IMR-90 (cell line): Measurements from ENCODE around the gene ALDH5A1. TPM values are rescaled to one million over a fixed set of nuclear protein-coding genes. Genes with fewer than 3 reads are reported as not detected.

ENCODE experiments used
- ATAC-seq: fragments of 200-7000 bp; cut with Tn5 transposase; 2 replicates; pipeline ENCODE4 v1.9.1; 2020; ENCODE audit warnings: low read depth, mild to moderate bottlenecking, moderate library complexity
- BruUV-seq: library from RNA; stranded (reverse); fragments of 400-500 nt; replicated peaks from 2 replicates; lab custom pipeline; 2021; lab: Mats Ljungman, UMichigan
- CTCF ChIA-PET: fragments of 300-600 bp; formaldehyde crosslinking; extraction: SDS; loops from one replicate; lab custom pipeline; 2021; ENCODE audit warnings: antibody characterized with exemption; lab: Yijun Ruan, JAX
- POLR2A ChIA-PET: fragments of 300-600 bp; sonication (Branson Sonifier 250); formaldehyde crosslinking; loops from one replicate; lab custom pipeline; 2022; ENCODE audit warnings: antibody characterized with exemption; ENCODE audit not compliant: unreplicated experiment; lab: Charles Lee
- DNase-seq: peaks from one replicate; pipeline ENCODE4 v3.0.0; 2013
- H2AFZ ChIP-seq: replicated peaks from 2 replicates; pipeline ENCODE3; 2013; ENCODE audit warnings: low read length, mild to moderate bottlenecking; ENCODE audit not compliant: poor library complexity
- H2AK5ac ChIP-seq: 2 replicates; pipeline ENCODE4 v1.6.1; 2013; ENCODE audit warnings: low read depth, low read length, inconsistent platforms
- H2AK9ac ChIP-seq: replicated peaks from 2 replicates; pipeline ENCODE3; 2013; ENCODE audit warnings: mild to moderate bottlenecking, low read depth, low read length, moderate library complexity; ENCODE audit not compliant: poor library complexity
- H2BK120ac ChIP-seq: 2 replicates; pipeline ENCODE4 v1.6.1; 2013; ENCODE audit warnings: low read depth, low read length, inconsistent platforms
- H2BK15ac ChIP-seq: 3 replicates; pipeline ENCODE4 v1.6.1; 2013; ENCODE audit warnings: low read depth, low read length, inconsistent platforms
- H2BK20ac ChIP-seq: 2 replicates; pipeline ENCODE4 v1.6.1; 2013; ENCODE audit warnings: low read depth, mild to moderate bottlenecking, inconsistent platforms, low read length, moderate library complexity
- H2BK5ac ChIP-seq: 2 replicates; pipeline ENCODE4 v1.6.1; 2013; ENCODE audit warnings: mild to moderate bottlenecking, low read depth, low read length, inconsistent platforms; ENCODE audit not compliant: poor library complexity, severe bottlenecking
- H3K14ac ChIP-seq: replicated peaks from 2 replicates; pipeline ENCODE4 v1.6.1; 2013; ENCODE audit warnings: low read depth, low read length, inconsistent platforms
- H3K18ac ChIP-seq: 2 replicates; pipeline ENCODE4 v1.6.1; 2013; ENCODE audit warnings: low read depth, low read length, control low read depth
- H3K23ac ChIP-seq: 2 replicates; pipeline ENCODE4 v1.6.1; 2013; ENCODE audit warnings: low read depth, low read length, inconsistent platforms
- H3K27ac ChIP-seq: 2 replicates; pipeline ENCODE4 v1.5.1; 2013; ENCODE audit warnings: mild to moderate bottlenecking, control low read depth, low read length; ENCODE audit not compliant: insufficient read depth
- H3K27me3 ChIP-seq: 2 replicates; pipeline ENCODE4 v1.6.1; 2013; ENCODE audit warnings: low read length; ENCODE audit not compliant: control insufficient read depth, insufficient read depth
- H3K36me3 ChIP-seq: 2 replicates; pipeline ENCODE4 v1.6.1; 2013; ENCODE audit warnings: low read length, mixed read lengths; ENCODE audit not compliant: control insufficient read depth, insufficient read depth
- H3K4ac ChIP-seq: 2 replicates; pipeline ENCODE4 v1.6.1; 2013; ENCODE audit warnings: low read depth, low read length, inconsistent platforms
- H3K4me1 ChIP-seq: 2 replicates; pipeline ENCODE4 v1.6.1; 2013; ENCODE audit warnings: low read length, mixed read lengths; ENCODE audit not compliant: control insufficient read depth, insufficient read depth
- H3K4me2 ChIP-seq: 2 replicates; pipeline ENCODE4 v1.6.1; 2013; ENCODE audit warnings: low read depth, mild to moderate bottlenecking, control low read depth, low read length, moderate library complexity
- H3K4me3 ChIP-seq: 2 replicates; pipeline ENCODE4 v1.5.1; 2013; ENCODE audit warnings: low read depth, mild to moderate bottlenecking, control low read depth, low read length, moderate library complexity; ENCODE audit not compliant: insufficient read depth
- H3K56ac ChIP-seq: 2 replicates; pipeline ENCODE4 v1.6.1; 2013; ENCODE audit warnings: low read length, inconsistent platforms; ENCODE audit not compliant: insufficient read depth; ENCODE audit errors: extremely low read depth
- H3K79me1 ChIP-seq, 2 experiments: 2 replicates each; pipeline ENCODE4 v1.6.1; 2013; ENCODE audit warnings: low read length in 2 of 2, inconsistent platforms in 1 of 2, low read depth in 1 of 2
- H3K9ac ChIP-seq: 2 replicates; pipeline ENCODE4 v1.6.1; 2013; ENCODE audit warnings: low read depth, low read length, control low read depth
- H3K9me1 ChIP-seq: 2 replicates; pipeline ENCODE4 v1.6.1; 2013; ENCODE audit warnings: low read length, inconsistent platforms; ENCODE audit not compliant: insufficient read depth
- H3K9me3 ChIP-seq: 2 replicates; pipeline ENCODE4 v1.6.1; 2013; ENCODE audit warnings: low read length; ENCODE audit not compliant: control insufficient read depth, insufficient read depth
- H4K20me1 ChIP-seq: 2 replicates; pipeline ENCODE4 v1.6.1; 2013; ENCODE audit warnings: low read length, inconsistent platforms; ENCODE audit not compliant: insufficient read depth
- H4K5ac ChIP-seq: 2 replicates; pipeline ENCODE4 v1.6.1; 2013; ENCODE audit warnings: mild to moderate bottlenecking, low read depth, low read length, control low read depth
- H4K8ac ChIP-seq, 2 experiments: 2 replicates each; pipeline ENCODE4 v1.6.1; 2013; ENCODE audit warnings: low read depth in 2 of 2, low read length in 2 of 2, control low read depth in 1 of 2, inconsistent platforms in 1 of 2
- H4K91ac ChIP-seq: 2 replicates; pipeline ENCODE4 v1.6.1; 2013; ENCODE audit warnings: low read depth, low read length, inconsistent platforms; ENCODE audit not compliant: insufficient read depth
- BHLHE40 ChIP-seq: fragments of 150-350 bp; IDR thresholded peaks from 2 replicates; pipeline ENCODE4 v1.6.1; 2016; ENCODE audit warnings: mild to moderate bottlenecking, low read depth, low read length
- CEBPB ChIP-seq: IDR thresholded peaks from 2 replicates; pipeline ENCODE4 v1.6.1; 2012; ENCODE audit warnings: low read depth, low read length, improper control_type of control experiment
- CHD1 ChIP-seq: IDR thresholded peaks from 2 replicates; pipeline ENCODE4 v1.6.1; 2012; ENCODE audit warnings: low read depth, low read length, improper control_type of control experiment
- CTCF ChIP-seq: conservative IDR thresholded peaks from 2 replicates; pipeline ENCODE4 v1.5.1; 2012; ENCODE audit warnings: mild to moderate bottlenecking, low read depth, low read length, improper control_type of control experiment
- ELK1 ChIP-seq: fragments of 150-350 bp; IDR thresholded peaks from 2 replicates; pipeline ENCODE4 v1.6.1; 2016; ENCODE audit warnings: low read depth, mild to moderate bottlenecking, low read length, moderate library complexity, borderline replicate concordance
- FOS ChIP-seq: fragments of 150-350 bp; IDR thresholded peaks from 2 replicates; pipeline ENCODE4 v1.6.1; 2016; ENCODE audit warnings: low read depth, low read length
- MAFK ChIP-seq: IDR thresholded peaks from 2 replicates; pipeline ENCODE4 v1.6.1; 2012; ENCODE audit warnings: low read depth, low read length, improper control_type of control experiment
- MAZ ChIP-seq: IDR thresholded peaks from 2 replicates; pipeline ENCODE4 v1.6.1; 2012; ENCODE audit warnings: low read depth, mild to moderate bottlenecking, low read length, improper control_type of control experiment, moderate library complexity, borderline replicate concordance
- MXI1 ChIP-seq: IDR thresholded peaks from 2 replicates; pipeline ENCODE4 v1.6.1; 2012; ENCODE audit warnings: low read depth, mild to moderate bottlenecking, low read length, moderate library complexity, borderline replicate concordance
- NFE2L2 ChIP-seq: fragments of 150-350 bp; IDR thresholded peaks from 2 replicates; pipeline ENCODE4 v1.6.1; 2016; ENCODE audit warnings: low read depth, mild to moderate bottlenecking, low read length
- POLR2A ChIP-seq: IDR thresholded peaks from 2 replicates; pipeline ENCODE4 v1.6.1; 2012; ENCODE audit warnings: mild to moderate bottlenecking, low read depth, low read length
- RCOR1 ChIP-seq: IDR thresholded peaks from 2 replicates; pipeline ENCODE4 v1.6.1; 2012; ENCODE audit warnings: mild to moderate bottlenecking, low read length, improper control_type of control experiment; ENCODE audit not compliant: insufficient replicate concordance
- RFX5 ChIP-seq: IDR thresholded peaks from 2 replicates; pipeline ENCODE4 v1.8.0; 2012; ENCODE audit warnings: low read depth, mild to moderate bottlenecking, low read length, moderate library complexity
- USF2 ChIP-seq: fragments of 150-350 bp; IDR thresholded peaks from 2 replicates; pipeline ENCODE4 v1.6.1; 2017; ENCODE audit warnings: mild to moderate bottlenecking, antibody characterized with exemption, low read length, low read depth
- WGBS, 2 experiments: methylation state at CpG; one replicate each; pipeline versions ENCODE4 v1.1.5 to v1.1.7; 2013; ENCODE audit warnings: missing lambda C conversion rate in 2 of 2; ENCODE audit not compliant: insufficient read length in 1 of 2; ENCODE audit errors: extremely low coverage in 2 of 2; 5-methylcytosine and 5-hydroxymethylcytosine counted together
- dilution Hi-C: fragments of 300-500 bp; cut with HindIII; formaldehyde crosslinking; loops from one replicate; pipeline ENCODE4 v1.14.3; 2018; ENCODE audit warnings: low sequenced_read_pairs; ENCODE audit not compliant: unreplicated experiment
- in situ Hi-C: fragments of 300-500 bp; cut with MboI; formaldehyde crosslinking; loops from 3 replicates; pipeline ENCODE4 v1.14.3; 2019; ENCODE audit warnings: low sequenced_read_pairs, inconsistent platforms, mixed read lengths
- intact Hi-C: fragments of 100-400 bp; cut with micrococcal nuclease; formaldehyde crosslinking; loops from 2 replicates; pipeline ENCODE4 v1.10.0; 2022
- polyA plus RNA-seq, 3 experiments: library from polyadenylated mRNA; depleted of rRNA; stranded (reverse); fragments of >200 nt; gene quantifications; 2 replicates each; pipeline ENCODE4 v1.2.3, GENCODE V29; 2012; ENCODE audit warnings: low replicate concordance in 1 of 3
- total RNA-seq: library from RNA; depleted of rRNA; stranded (reverse); fragments of >200 nt; gene quantifications from 2 replicates; pipeline ENCODE4 v1.2.3, GENCODE V29; 2012

Gene ALDH5A1
- total and polyA plus RNA-seq, 2 of the 4 experiments (the other 2 are of a cell fraction): 0.36 to 0.48 TPM

- Histone ChIP-seq H4K91ac (no peak overlapping the region), H3K27ac (no peak overlapping the region), H3K79me1 (no peaks in the 10 kb centered on the region), H3K4me2 (no peak overlapping the region), H3K4me1 (no peaks in the 10 kb centered on the region), H3K9me3 (no peaks in the 10 kb centered on the region), H2BK15ac (no peak overlapping the region), H3K9ac (no peak overlapping the region), H2BK120ac (no peak overlapping the region), H2BK20ac (no peak overlapping the region), H3K27me3 (peaks cover 7% of the 10 kb centered on the region), H2AFZ (no peak overlapping the region), H3K56ac (no peak overlapping the region), H4K8ac (no peak overlapping the region), H3K18ac (no peak overlapping the region), H3K14ac (no peak overlapping the region), H3K4me3 (no peak overlapping the region), H2AK5ac (no peak overlapping the region), H3K23ac (no peak overlapping the region), H3K4ac (no peak overlapping the region), H2BK5ac (no peak overlapping the region), H4K5ac (no peak overlapping the region), H3K9me1 (no peaks in the 10 kb centered on the region), H3K36me3 (no peaks in the 10 kb centered on the region), H4K20me1 (no peaks in the 10 kb centered on the region), H2AK9ac (no peak overlapping the region)
- ATAC-seq (no peak), DNase-seq (no peak)
- dilution Hi-C loops (no loop called here), in situ Hi-C loops (no loop called here), intact Hi-C loops (no loop called here)
- no TSS peak for BruUV-seq
- no peak for TF ChIP-seq NFE2L2
- no peak for TF ChIP-seq RCOR1
- TF ChIP-seq FOS: no peak
- no peak for TF ChIP-seq CHD1
- no peak for TF ChIP-seq USF2
- TF ChIP-seq RFX5: no peak
- no peak for TF ChIP-seq MAFK
- no peak for TF ChIP-seq CEBPB
- TF ChIP-seq BHLHE40: no peak
- no peak for TF ChIP-seq ELK1
- no peak for TF ChIP-seq POLR2A
- TF ChIP-seq MAZ: no peak
- no peak for TF ChIP-seq MXI1
- TF ChIP-seq CTCF: no peak
- POLR2A ChIA-PET: no interaction called here
- no CpG with 5 or more reads among the region's 1 CpG for WGBS, 2 experiments
- CTCF ChIA-PET: no interaction called here
These were observed 54.4 kb downstream of the ALDH5A1 start for GRCh38 chr6:24549158-24549557.
